ENCODE results near the gene MAP4.

DNA sequence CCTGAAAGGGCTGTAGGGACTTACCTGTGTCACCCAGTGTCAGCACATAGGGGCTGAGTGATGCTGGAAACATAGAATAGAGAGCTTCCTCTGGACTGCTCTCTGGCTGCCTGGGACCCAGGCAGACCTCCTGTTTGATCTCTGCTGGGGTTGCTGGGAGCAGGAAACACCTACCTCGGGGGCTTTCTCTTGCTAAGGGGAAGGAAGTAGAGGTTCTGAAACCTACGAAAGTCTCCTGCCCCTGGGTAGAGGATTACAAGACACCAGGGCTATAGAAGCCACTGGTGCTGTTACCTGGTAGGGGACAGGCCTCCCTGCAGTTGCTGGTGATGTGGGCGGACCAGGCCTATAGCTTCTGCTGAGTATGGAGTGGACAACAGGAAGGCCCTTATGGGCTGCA, 131.6 kb downstream of the MAP4 start:
- TF ChIP-seq POLR2A (IDR thresholded peaks at IDR 0.05; ENCODE audit: low read length) (no peak), GATA1 (IDR thresholded peaks at IDR 0.05; ENCODE audit: low read depth, low read length) (no peak)

All from erythroblast (primary cell).